ENCODE data around the gene ELMO3.

- TF ChIP-seq, protein P1, sequence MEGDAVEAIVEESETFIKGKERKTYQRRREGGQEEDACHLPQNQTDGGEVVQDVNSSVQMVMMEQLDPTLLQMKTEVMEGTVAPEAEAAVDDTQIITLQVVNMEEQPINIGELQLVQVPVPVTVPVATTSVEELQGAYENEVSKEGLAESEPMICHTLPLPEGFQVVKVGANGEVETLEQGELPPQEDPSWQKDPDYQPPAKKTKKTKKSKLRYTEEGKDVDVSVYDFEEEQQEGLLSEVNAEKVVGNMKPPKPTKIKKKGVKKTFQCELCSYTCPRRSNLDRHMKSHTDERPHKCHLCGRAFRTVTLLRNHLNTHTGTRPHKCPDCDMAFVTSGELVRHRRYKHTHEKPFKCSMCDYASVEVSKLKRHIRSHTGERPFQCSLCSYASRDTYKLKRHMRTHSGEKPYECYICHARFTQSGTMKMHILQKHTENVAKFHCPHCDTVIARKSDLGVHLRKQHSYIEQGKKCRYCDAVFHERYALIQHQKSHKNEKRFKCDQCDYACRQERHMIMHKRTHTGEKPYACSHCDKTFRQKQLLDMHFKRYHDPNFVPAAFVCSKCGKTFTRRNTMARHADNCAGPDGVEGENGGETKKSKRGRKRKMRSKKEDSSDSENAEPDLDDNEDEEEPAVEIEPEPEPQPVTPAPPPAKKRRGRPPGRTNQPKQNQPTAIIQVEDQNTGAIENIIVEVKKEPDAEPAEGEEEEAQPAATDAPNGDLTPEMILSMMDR (conservative IDR thresholded peaks at IDR 0.05 in 1 of 2, IDR thresholded peaks at IDR 0.05 in 1 of 2; ENCODE audit: low read depth in 1 of 2, low read length in 2 of 2) = no peak
- TF ChIP-seq EZH2 (IDR thresholded peaks at IDR 0.05; ENCODE audit: low read length, missing control alignments) = no peak
These were observed 28.6 kb downstream of the ELMO3 start for GRCh38 chr16:67227567-67227921.

All from fibroblast of lung (primary cell).